Glomerular endothelial cell (primary cell): ENCODE results near the gene ZNF148. TPM values are rescaled to one million over a fixed set of nuclear protein-coding genes. Genes with fewer than 3 reads are reported as not detected.
"Not testable (repeated sequence)": the region's sequence is repeated elsewhere in the genome, so short reads cannot be mapped to it uniquely, and the experiment has no call there.

Source experiments
- DNase-seq: peaks from one replicate; pipeline ENCODE4 v3.0.0-alpha.2; 2011; ENCODE audit warnings: low read depth, low spot score; ENCODE audit errors: extremely low read depth
- total RNA-seq: library from RNA; depleted of rRNA; stranded (reverse); fragments of >200 nt; gene quantifications from 2 replicates; pipeline ENCODE4 v1.2.3, GENCODE V29; 2015

The ZNF148 gene
- total RNA-seq, 1 donor from 2014 or later = 21.4 TPM

DNA sequence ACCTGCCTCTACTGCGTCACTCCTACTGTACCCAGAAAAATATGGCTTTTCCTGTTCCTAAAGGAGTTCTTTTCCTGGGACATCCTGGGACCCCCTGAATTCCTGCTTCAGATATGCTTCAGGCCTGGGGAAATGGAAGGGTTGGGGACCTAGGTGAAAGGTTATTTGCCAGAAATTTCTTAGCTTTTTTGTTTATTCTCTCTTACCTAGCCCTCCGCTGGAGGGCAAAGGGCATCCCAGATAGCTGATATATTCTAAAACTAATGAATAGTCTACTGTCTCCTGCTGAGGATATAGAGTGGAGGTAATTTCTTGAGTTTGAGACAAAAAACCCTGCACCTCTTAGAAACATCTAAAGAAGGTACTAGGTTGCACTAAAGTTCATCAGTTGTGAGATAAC lies 3.6 kb upstream of the ZNF148 start:
- DNase-seq = no peak

DNA sequence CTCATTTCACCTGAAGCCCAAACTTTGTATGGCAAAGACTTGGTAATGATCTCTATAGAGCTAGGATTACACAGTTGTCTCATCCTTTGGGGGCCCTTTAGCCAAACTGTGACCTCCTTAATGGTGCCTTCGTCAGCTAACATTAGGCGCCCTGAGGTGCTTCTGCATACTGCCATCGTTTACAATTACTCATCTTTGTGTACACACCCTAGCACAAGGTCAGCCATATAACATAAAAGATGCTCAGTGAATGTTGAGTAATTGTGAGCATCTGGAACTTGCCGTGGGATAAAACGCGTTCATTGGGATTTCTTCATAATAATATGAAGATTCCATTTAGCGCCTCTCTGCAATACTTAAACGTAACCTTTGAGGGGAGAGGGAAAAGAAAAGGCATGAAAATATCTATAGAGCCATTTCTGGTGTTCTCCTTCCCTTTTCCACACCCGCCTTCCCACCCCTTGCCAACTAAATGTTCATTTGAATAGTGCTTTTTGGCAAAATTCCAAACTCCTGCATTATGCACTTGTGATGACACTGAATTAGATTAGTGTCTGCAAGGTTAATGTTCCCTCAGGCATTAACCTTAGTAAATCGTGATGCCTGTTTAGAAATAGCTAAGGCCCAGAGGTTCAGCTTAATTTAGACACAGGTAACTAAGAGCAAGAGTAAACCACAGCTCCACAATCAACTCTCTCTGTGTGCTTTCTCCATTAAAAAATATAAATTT lies 990 bp upstream of the ZNF148 start:
- no peak for DNase-seq

DNA sequence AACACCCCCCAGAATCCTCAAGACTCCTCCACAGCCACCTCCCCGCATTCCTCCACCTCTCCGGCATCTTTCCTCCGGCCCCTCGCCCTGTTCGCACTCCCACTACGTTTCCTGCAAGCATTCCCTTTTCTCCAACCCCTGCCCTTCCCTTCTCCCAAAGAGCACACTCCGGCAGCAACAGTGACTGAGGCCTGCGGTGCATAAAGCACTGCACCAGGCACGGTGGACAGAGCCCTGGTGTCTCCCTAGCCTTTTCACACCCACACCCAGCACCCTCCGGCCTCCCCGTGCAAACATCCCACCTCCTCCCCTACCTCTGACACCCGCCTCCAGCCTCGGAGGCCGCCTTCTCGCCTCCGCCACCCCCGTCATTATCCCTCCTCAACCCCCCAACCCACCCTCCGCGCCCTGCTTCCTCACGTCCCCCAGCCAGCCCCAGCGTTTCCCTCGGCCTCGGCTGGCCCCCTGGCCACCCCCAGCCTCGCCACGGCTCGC lies 577 bp downstream of the ZNF148 start:
- DNase-seq = no peak

DNA sequence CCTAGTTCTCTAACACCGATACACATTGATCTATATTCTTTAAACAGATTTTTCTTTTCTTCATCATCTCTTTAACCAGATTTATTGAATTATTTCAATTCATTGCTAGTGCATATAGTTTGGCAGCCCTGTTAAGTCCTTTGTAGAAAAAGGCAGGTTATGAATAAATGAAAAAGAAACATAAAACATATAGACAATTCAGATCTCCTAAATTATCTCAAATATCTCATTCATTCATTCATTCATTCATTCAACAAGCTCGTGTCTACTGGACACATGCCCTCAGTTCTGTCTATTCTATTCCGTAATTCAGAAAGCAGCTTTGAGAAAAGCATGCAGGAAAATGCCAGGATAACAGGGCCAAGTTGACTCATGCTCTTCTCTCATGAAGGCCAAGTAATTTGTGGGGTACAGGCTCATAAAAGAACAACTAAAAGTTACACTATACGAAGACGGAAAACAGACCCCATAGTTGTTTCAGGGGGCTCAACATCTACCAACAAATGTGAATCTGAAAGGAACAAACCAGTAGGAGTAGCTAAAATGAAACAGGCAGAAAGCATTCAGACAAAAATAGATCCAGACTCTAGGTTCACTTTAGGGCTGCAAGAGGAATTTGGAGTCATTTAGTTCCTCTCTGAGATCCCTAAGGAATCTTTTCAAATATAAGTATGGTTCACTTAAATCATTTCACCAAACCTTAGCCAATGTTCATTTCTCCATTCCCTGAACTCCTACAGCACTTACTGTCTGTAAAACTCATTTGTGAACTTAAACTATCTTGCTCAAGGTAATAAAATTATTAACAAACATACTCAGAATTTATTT lies 7.5 kb downstream of the ZNF148 start:
- DNase-seq = no peak

DNA sequence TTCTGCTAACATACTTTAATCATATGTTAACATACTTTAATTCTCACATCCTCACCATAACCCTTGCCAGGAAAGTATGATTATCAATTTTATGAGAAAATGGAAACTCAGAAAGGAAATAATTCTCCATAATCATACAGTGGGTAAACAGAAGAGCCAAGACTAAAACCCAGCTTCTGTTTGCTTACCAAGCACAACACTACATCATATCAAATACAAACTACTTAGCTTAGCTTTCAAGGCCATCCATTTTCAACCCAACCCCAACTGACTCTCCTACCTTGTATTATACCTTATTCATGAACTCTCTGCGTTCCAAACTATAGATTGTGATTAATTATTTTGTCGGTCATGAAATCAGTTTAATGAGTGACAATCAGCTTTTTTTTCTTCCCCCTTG lies 9.0 kb downstream of the ZNF148 start:
- no peak for DNase-seq

DNA sequence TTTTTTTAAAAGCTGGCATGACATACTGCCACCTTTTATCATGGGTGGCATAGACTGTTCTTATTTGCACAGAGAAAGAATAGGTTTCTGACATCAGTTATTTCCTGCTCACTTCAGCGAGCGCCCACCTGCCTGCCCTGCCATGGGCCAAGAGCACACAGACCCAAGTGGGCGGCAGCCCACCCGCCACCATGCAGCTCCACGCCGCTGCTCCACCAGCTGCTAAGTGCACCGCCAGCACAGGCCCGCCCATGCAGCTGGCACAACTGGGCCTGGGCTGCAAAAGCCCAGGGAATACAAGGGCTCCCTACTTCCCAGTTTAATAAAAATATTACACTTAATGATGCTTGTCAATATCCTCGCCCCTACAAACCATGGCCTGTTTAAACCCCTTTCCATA lies 15.4 kb downstream of the ZNF148 start:
- no peak for DNase-seq

DNA sequence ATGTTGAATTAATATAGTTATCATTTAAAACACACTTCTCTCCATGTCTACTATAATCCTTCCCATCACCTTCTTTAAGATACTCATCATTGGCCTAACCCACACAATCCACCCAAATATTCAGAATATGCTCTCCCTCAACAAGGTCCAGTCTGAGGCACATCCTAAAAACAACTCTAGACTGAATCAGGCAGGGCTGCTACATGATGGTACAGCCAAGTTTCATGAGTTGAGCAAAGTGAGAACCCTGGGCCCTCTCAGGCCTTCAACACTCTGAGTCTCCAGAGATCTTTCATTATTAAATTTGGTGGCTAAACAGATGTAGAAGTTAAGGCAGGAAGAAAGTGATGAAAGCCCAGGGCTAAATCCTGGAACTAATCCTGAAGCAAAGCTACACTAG lies 16.2 kb downstream of the ZNF148 start:
- DNase-seq = no peak

DNA sequence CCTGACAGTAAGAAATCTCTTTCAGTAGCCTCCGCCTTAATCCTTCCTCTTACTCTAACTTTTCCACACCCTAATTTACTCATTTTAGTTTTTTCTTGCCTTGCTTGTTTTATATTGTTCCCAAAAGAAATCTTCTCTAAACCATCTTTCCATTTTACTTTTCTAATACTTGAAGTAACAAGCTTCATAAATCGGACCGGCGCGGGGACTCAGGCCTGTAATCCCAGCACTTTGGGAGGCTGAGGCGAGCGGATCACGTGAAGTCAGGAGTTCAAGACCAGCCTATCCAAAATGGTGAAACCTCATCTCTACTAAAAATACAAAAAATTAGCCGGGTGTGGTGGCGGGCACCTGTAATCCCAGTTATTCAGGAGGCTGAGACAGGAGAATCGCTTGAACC lies 17.3 kb downstream of the ZNF148 start:
- no peak for DNase-seq

DNA sequence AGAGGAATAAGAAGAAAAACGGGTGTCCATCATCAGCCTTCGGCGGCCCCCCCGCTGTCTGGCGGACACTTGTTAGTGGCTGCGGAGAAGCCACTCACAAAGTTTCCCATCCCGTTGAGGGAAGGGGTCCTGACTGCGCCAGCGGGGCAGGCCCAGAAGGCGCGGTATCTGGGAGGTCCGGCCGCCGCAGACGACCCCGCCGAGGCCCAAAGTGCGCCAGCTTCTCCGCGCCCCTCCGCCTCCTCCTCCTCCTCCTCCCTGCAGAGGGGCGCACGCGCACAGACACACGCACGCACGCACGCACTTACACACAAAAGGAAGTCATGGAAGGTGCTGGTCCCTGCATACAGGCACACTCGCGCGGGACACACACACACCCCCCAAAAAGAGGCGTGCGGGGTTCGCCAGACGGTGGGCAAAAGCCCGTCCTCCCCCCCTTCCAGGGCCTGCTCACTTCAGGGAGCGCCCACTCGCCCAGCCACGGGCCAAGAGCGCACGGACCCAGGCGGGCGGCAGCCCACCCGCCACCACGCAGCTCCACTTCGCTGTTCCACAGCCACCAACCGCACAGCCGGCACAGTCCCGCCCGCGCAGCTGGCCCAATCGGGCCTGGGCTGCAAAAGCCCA lies 18.0 kb downstream of the ZNF148 start:
- no peak for DNase-seq

DNA sequence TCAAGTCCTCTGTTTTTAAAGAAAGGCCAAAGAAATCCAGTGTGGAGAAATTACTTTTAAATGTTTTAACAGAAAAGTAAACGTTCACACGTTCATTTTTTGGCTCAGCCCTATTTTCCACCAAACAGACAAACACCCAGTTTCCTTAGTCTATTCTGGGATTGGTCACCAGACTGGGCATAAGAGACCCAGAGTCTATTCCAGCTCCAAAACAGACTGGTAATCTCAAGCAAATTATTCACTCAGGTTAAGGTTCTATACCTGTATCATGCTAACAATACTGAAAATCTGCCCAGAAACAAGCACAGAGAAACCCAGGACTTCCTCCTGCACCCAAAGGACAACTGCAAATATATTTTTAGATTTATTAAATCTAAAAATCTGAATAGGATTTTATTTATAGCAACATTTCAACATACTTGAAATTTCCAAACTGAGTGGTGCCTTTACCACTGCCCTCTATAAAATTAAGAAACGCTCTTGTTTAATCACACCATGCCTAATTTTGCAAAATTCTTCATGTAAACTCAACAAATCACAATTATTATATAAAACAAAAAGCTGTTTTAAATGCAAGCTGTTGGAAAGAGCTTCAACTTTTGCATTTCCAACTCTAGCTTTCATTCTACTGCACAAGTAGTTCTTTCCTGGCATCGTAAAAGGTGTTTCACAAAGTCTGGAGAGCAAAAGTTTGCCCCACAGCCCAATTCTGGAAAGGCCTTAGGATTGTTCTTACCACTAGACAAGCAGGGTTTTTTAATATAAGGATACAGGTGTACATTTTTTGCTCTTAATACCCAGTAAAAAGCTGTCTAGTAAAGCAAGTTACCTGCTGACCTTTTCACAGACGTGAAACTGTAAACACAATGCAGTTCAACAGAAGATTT lies 18.7 kb downstream of the ZNF148 start:
- DNase-seq = no peak

DNA sequence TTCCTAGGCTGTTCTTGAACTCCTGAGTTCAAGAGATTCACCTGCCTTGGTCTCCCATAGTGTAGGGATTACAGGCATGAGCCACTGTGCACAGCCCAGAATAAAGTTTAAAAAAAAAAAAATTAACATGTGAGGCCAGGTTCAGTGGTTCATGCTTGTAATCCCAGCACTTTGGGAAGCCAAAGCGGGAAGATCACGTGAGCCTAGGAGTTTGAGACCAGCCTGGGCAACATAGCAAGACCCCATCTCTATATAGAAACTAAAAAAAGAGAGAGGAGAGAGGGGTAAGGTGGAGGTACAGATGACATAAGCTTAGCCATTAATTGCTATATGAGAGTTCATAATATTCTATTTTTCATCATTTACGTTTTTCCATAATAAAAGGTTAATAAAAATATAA lies 21.5 kb downstream of the ZNF148 start:
- no peak for DNase-seq

DNA sequence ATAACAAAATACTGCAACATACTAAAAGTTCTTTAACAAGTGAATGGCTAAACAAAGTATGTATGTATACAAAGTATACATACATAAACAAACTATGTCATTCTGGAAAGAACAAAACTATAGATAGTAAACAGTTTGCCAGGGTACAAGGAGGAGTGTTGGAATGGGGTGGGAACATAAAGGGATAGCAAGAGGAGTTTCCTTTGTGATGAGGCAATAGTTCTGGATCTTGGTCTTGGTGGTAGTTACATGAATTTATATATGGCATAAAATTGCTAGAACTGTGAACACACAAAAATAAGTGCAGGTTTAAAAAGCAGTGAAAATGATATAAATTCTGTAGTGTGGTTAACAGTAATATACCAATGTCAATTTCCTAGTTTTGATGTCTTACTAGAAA lies 22.0 kb downstream of the ZNF148 start:
- DNase-seq = no peak

DNA sequence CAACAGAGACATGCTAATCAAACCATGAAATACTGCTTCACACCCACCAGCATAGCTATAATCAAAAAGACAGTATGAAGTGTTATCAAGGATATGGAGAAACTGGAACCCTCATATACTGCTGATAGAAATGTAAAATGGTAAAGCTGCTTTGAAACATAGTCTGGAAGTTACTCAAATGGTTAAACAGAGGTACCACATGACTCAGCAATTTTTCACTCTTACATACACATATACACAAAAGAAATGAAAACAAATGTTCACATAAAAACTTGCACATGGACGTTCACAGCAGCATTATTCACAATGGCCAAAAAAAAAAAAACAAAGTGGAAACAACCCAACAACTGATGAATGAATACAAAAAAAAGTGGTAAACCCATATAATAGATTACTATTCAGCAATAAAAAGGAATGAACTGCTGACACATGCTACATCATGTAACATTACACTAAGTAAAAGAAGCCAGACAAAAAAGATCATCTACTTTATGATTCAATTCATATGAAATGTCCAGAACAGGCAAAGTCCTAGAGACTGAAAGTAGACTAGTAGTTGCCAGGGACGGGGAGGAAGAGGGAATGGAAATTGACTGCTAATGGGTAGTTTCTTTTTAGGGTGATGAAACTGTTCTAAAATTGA lies 23.2 kb downstream of the ZNF148 start:
- DNase-seq = no peak

DNA sequence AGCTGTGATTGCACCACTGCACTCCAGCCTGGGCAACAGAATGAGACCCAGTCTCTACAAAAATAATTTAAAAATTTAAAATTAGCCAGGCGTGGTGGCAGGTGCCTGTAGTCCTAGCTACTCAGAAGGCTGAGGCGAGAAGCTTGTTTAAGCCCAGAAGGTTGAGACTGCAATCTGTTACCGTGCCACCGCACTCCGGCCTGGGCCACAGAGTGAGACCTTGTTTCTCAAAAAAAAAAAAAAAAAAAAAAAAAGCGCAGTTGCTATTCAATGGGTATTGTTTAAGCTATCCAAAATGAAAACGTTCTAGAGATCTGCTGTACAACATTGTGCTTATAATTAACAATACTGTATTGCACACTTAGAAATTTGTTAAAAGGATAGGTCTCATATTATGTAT lies 24.0 kb downstream of the ZNF148 start:
- no peak for DNase-seq

DNA sequence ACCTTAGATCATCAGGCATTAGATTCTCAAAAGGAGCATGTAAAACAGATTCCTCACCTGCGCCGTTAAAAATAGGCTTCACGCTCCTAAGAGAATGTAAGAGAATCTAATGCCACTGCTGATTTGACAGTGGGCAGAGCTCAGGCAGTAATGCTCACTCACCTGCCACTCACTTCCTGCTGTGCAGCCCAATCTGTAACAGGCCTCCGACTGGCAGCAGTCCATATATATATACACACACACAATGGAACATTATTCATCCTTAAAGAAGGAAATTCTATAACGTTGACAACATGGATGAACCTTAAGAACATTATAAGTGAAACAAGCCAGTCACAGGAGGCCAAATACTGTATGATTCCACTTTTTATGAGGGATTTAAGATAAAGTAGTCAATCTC lies 24.5 kb downstream of the ZNF148 start:
- DNase-seq = no peak

DNA sequence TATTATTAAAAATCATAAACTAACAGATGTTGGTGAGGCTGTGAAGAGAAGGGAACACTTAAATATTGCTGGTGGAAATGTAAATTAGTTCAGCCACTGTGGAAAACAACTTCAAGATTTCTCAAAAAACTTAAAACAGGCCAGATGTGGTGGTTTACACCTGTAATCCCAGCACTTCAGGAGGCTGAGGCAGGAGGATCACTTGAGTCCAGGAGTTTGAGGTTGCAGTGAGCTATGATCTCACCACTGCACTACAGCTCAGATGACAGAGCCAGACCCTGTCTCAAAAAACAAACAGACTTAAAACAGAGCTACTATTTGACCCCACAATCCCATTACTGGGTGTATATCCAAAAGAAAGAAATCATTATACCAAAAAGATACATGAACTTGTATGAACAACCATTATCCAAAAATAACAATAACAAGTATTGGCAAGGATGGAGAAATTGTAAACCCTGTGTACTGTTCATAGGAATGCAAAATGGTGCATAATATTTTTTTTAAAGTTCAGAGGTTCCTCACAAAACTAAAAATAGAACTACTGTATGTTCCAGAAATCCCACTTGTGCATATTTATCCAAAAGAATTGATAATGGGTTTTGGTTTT lies 25.5 kb downstream of the ZNF148 start:
- no peak for DNase-seq

DNA sequence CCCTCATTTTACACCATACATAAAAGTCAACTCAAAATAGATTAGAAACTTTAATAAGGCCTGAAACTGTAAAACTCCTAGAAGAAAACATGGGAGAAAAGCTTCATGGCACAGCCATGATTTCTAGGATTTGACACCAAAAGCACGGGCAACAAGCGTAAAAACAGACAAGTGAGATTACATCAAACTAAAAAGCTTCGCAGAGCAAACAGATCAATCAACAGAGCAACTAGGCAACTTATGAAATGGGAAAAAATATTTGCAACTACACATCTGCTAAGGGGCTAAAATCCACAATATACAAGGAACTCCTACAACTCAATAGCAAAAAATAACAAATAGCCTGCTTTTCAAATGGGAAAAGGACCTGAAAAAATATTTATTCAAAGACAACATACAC lies 26.1 kb downstream of the ZNF148 start:
- DNase-seq = no peak

DNA sequence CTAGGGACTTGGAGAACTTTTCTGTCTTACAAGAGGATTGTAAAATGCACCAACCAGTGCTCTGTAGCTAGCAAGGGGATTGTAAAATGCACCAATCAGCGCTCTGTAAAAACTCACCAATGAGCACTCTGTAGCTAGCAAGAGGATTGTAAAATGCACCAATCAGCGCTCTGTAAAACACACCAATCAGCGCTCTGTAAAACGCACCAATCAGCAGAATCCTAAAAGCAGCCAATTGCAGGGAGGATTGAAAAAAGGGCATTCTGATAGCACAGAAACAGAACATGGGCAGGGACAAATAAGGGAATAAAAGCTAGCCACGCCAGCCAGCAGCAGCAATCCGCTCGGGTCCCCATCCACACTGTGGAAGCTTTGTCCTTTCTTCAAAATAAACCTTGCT lies 31.8 kb downstream of the ZNF148 start:
- not testable (repeated sequence) for DNase-seq

DNA sequence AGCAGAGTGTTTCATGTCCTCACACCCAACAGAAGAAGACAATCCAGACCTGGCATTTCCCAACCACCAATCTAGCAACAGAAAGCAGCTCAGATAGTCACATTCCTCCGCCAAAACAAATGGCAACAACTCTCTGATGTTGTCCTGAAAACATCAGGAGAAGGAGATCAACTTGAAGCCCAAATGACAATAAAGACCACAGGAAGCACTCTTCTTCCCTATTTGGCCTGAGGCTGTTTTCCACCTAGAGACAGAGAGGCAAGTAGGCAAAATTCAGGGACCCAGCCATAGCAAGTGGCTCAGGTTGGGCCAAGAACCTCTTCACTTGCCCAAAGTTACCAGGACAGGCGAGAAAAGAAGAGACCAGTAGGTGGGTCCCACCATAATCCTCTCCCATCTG lies 35.0 kb downstream of the ZNF148 start:
- no peak for DNase-seq

DNA sequence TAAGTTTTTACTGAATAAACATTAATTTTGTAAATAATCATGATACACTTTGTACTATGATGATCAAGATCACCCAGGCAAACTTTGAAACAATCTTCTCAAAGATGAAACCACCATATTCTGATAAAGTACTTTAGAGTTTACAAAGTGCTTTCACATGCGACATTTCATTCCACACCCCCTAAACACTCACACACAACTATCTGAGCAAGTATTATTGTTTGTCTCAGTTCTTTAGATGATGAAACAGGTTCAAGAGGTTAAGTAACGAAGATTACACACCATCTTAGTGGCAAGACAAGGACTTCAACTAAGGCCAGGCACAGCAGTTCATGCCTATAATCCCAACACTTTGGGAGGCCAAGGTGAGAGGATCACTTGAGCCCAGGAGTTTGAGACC lies 37.6 kb downstream of the ZNF148 start:
- DNase-seq = no peak
